GM20000 (cell line): ENCODE results near the gene PPP1R3D.

Experiments
- DNase-seq: peaks from one replicate; pipeline ENCODE4 v3.0.0; 2012; ENCODE audit warnings: low spot score
- CTCF ChIP-seq: IDR thresholded peaks from 2 replicates; pipeline ENCODE4 v1.5.1; 2012; ENCODE audit warnings: mild to moderate bottlenecking, control low read depth; ENCODE audit errors: extremely low read depth, missing control alignments

The PPP1R3D gene

GRCh38 chr20:59977086-59977485 lies 37.0 kb upstream of the PPP1R3D start:
- no peak for TF ChIP-seq CTCF
- DNase-seq, result no peak

- no peak for DNase-seq
- TF ChIP-seq CTCF, result no peak
Observed at GRCh38 chr20:59976156-59976782, 36.2 kb upstream of the PPP1R3D start.

- no peak for TF ChIP-seq CTCF
- DNase-seq, result no peak
Observed at GRCh38 chr20:59972037-59972801, 32.1 kb upstream of the PPP1R3D start.

GRCh38 chr20:59971428-59971827 lies 31.3 kb upstream of the PPP1R3D start:
- no peak for DNase-seq
- TF ChIP-seq CTCF, result no peak

- TF ChIP-seq CTCF, result no peak
- no peak for DNase-seq
Observed at GRCh38 chr20:59966428-59966827, 26.3 kb upstream of the PPP1R3D start.

GRCh38 chr20:59962155-59962554 lies 22.1 kb upstream of the PPP1R3D start:
- DNase-seq, result no peak
- no peak for TF ChIP-seq CTCF

- TF ChIP-seq CTCF, result no peak
- DNase-seq, result no peak
Observed at GRCh38 chr20:59961423-59961822, 21.3 kb upstream of the PPP1R3D start.
